OCI-LY1 (cell line): ENCODE results near the gene FGF23.

ENCODE experiments used
- H2AFZ ChIP-seq: fragments of 200-600 bp; sonication (generic), shearing (Covaris generic); 2 replicates; pipeline ENCODE4 v1.6.0; 2014; ENCODE audit warnings: antibody characterized with exemption, mild to moderate bottlenecking, low read length
- H3F3A ChIP-seq: fragments of 200-600 bp; sonication (generic), shearing (Covaris generic); 2 replicates; pipeline ENCODE4 v1.6.0; 2014; ENCODE audit warnings: mild to moderate bottlenecking, antibody characterized with exemption, low read length, moderate library complexity; ENCODE audit not compliant: insufficient read depth
- H3K27ac ChIP-seq: fragments of 200-600 bp; sonication (generic); 2 replicates; pipeline ENCODE4 v1.5.1; 2014; ENCODE audit warnings: low read length, mixed run types, mild to moderate bottlenecking, low read depth; ENCODE audit not compliant: poor library complexity, severe bottlenecking
- H3K27me3 ChIP-seq: fragments of 200-600 bp; sonication (generic); 2 replicates; pipeline ENCODE4 v1.6.0; 2014; ENCODE audit warnings: antibody characterized with exemption, mild to moderate bottlenecking, low read length, moderate library complexity; ENCODE audit not compliant: insufficient read depth
- H3K36me3 ChIP-seq: fragments of 200-600 bp; sonication (generic); 2 replicates; pipeline ENCODE4 v1.6.1; 2014; ENCODE audit warnings: mild to moderate bottlenecking, antibody characterized with exemption, low read length, moderate library complexity, mixed read lengths; ENCODE audit not compliant: insufficient read depth
- H3K4me1 ChIP-seq: fragments of 200-600 bp; sonication (generic); 2 replicates; pipeline ENCODE4 v1.5.1; 2014; ENCODE audit warnings: mild to moderate bottlenecking, low read length, moderate library complexity; ENCODE audit not compliant: insufficient read depth, severe bottlenecking
- H3K4me2 ChIP-seq: fragments of 200-600 bp; sonication (generic), shearing (Covaris generic); 2 replicates; pipeline ENCODE4 v1.6.1; 2014; ENCODE audit warnings: low read length
- H3K4me3 ChIP-seq: fragments of 200-600 bp; sonication (generic); 2 replicates; pipeline ENCODE4 v1.5.1; 2014; ENCODE audit warnings: low read length, low read depth, mild to moderate bottlenecking, mixed read lengths; ENCODE audit not compliant: poor library complexity, severe bottlenecking
- H3K79me2 ChIP-seq: fragments of 200-600 bp; shearing (Covaris generic); 2 replicates; pipeline ENCODE4 v1.6.1; 2016; ENCODE audit warnings: mixed run types, low read length, mixed read lengths; ENCODE audit not compliant: insufficient read depth
- H3K9ac ChIP-seq: fragments of 200-600 bp; sonication (generic), shearing (Covaris generic); 2 replicates; pipeline ENCODE4 v1.6.1; 2014; ENCODE audit warnings: mild to moderate bottlenecking, low read length, mixed read lengths
- H3K9me2 ChIP-seq: fragments of 200-600 bp; sonication (generic), shearing (Covaris generic); 2 replicates; pipeline ENCODE4 v1.6.1; 2014; ENCODE audit warnings: low read depth, mild to moderate bottlenecking, low read length, mixed read lengths
- H3K9me3 ChIP-seq: fragments of 200-600 bp; shearing (Covaris generic); 2 replicates; pipeline ENCODE4 v1.6.1; 2014; ENCODE audit warnings: low read length, mixed read lengths
- H4K20me1 ChIP-seq: fragments of 200-600 bp; sonication (generic), shearing (Covaris generic); 2 replicates; pipeline ENCODE4 v1.6.0; 2016; ENCODE audit warnings: mild to moderate bottlenecking, low read length; ENCODE audit not compliant: insufficient read depth
- CTCF ChIP-seq: fragments of 200-600 bp; sonication (generic), shearing (Covaris generic); IDR thresholded peaks from 2 replicates; pipeline ENCODE4 v1.5.1; 2017; ENCODE audit warnings: mild to moderate bottlenecking, antibody characterized with exemption, low read length, moderate library complexity, mixed read lengths
- EZH2 ChIP-seq: fragments of 200-600 bp; sonication (generic), shearing (Covaris generic); IDR thresholded peaks from 2 replicates; pipeline ENCODE4 v1.8.0; 2017; ENCODE audit warnings: borderline replicate concordance, mixed run types, mild to moderate bottlenecking, antibody characterized with exemption, low read length, moderate library complexity, mixed read lengths

The FGF23 gene

GRCh38 chr12:4370265-4370664, 9.2 kb downstream of the FGF23 start:
- no peaks in the 10 kb centered on the region for H3F3A ChIP-seq
- no peaks in the 10 kb centered on the region for H3K79me2 ChIP-seq
- TF ChIP-seq EZH2, result no peak
- TF ChIP-seq CTCF, result no peak
- no peak overlapping the region for H3K4me2 ChIP-seq
- no peaks in the 10 kb centered on the region for H3K36me3 ChIP-seq
- H3K4me3 ChIP-seq, result no peak overlapping the region
- H3K9ac ChIP-seq, result no peak overlapping the region
- H4K20me1 ChIP-seq, result no peaks in the 10 kb centered on the region
- H3K9me3 ChIP-seq, result no peaks in the 10 kb centered on the region
- H3K27ac ChIP-seq, result no peak overlapping the region
- no peaks in the 10 kb centered on the region for H3K9me2 ChIP-seq
- H2AFZ ChIP-seq, result no peak overlapping the region
- no peaks in the 10 kb centered on the region for H3K4me1 ChIP-seq
- H3K27me3 ChIP-seq, result no peaks in the 10 kb centered on the region

GRCh38 chr12:4369548-4369947, 10.0 kb downstream of the FGF23 start:
- Histone ChIP-seq H3F3A (no peaks in the 10 kb centered on the region), H2AFZ (no peak overlapping the region), H3K4me2 (no peak overlapping the region), H3K9ac (no peak overlapping the region), H3K27ac (no peak overlapping the region), H3K9me2 (no peaks in the 10 kb centered on the region), H4K20me1 (no peaks in the 10 kb centered on the region), H3K4me1 (no peaks in the 10 kb centered on the region), H3K9me3 (no peaks in the 10 kb centered on the region), H3K79me2 (no peaks in the 10 kb centered on the region), H3K36me3 (no peaks in the 10 kb centered on the region), H3K27me3 (no peaks in the 10 kb centered on the region), H3K4me3 (no peak overlapping the region)
- TF ChIP-seq EZH2 (no peak), CTCF (no peak)

GRCh38 chr12:4366090-4366489, 13.4 kb downstream of the FGF23 start:
- Histone ChIP-seq H4K20me1 (no peaks in the 10 kb centered on the region), H3K9ac (no peak overlapping the region), H3K4me2 (no peak overlapping the region), H3K9me3 (no peaks in the 10 kb centered on the region), H3K36me3 (no peaks in the 10 kb centered on the region), H3K4me1 (no peaks in the 10 kb centered on the region), H3K9me2 (no peaks in the 10 kb centered on the region), H3K27me3 (no peaks in the 10 kb centered on the region), H3K79me2 (no peaks in the 10 kb centered on the region), H3F3A (no peaks in the 10 kb centered on the region), H3K27ac (no peak overlapping the region), H3K4me3 (no peak overlapping the region), H2AFZ (no peak overlapping the region)
- TF ChIP-seq CTCF, result no peak
- TF ChIP-seq EZH2, result no peak
